ENCODE data around the gene GAPVD1.

- TF ChIP-seq, protein P1, sequence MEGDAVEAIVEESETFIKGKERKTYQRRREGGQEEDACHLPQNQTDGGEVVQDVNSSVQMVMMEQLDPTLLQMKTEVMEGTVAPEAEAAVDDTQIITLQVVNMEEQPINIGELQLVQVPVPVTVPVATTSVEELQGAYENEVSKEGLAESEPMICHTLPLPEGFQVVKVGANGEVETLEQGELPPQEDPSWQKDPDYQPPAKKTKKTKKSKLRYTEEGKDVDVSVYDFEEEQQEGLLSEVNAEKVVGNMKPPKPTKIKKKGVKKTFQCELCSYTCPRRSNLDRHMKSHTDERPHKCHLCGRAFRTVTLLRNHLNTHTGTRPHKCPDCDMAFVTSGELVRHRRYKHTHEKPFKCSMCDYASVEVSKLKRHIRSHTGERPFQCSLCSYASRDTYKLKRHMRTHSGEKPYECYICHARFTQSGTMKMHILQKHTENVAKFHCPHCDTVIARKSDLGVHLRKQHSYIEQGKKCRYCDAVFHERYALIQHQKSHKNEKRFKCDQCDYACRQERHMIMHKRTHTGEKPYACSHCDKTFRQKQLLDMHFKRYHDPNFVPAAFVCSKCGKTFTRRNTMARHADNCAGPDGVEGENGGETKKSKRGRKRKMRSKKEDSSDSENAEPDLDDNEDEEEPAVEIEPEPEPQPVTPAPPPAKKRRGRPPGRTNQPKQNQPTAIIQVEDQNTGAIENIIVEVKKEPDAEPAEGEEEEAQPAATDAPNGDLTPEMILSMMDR (IDR thresholded peaks at IDR 0.05; ENCODE audit: borderline replicate concordance, extremely low read depth, low read length, poor library complexity, severe bottlenecking): peak; percentile 54
- no peak for TF ChIP-seq EZH2 (IDR thresholded peaks at IDR 0.05; ENCODE audit: borderline replicate concordance, low read depth, low read length, severe bottlenecking)
These were observed at the start of gene GAPVD1 for GRCh38 chr9:125261501-125262293.

All from DND-41 (cell line).